Gastrocnemius medialis (tissue), 4 donors: ENCODE data around the gene AHCY. TPM values are rescaled to one million over a fixed set of nuclear protein-coding genes. Genes with fewer than 3 reads are reported as not detected.
"Not testable (repeated sequence)": the region's sequence is repeated elsewhere in the genome, so short reads cannot be mapped to it uniquely, and the experiment has no call there.

Source experiments
- ATAC-seq, 2 donors: fragments of 150-250 bp; one replicate each; pipeline ENCODE4 v1.9.1; 2016
- DNase-seq, 2 donors: peaks; one replicate each; pipeline ENCODE4 v3.0.0-alpha.2; 2019
- H3K27ac ChIP-seq, 4 donors: fragments of 200-600 bp; sonication (generic); 1 replicate in 1 of 4; 2 replicates in 3 of 4; pipeline ENCODE4 v1.5.1; 2016 to 2018; ENCODE audit warnings: mild to moderate bottlenecking in 2 of 4, moderate library complexity in 1 of 4
- H3K27me3 ChIP-seq, 3 donors: fragments of 200-600 bp; sonication (generic) in 2 of 3; 1 replicate in 1 of 3; 2 replicates in 2 of 3; pipeline versions ENCODE4 v1.5.1 to v1.6.0; 2016 to 2019; ENCODE audit warnings: mild to moderate bottlenecking in 1 of 3, moderate library complexity in 1 of 3
- H3K36me3 ChIP-seq, 2 donors: fragments of 200-600 bp; sonication (generic) in 1 of 2; one replicate each; pipeline ENCODE4 v1.5.1; 2017 to 2018
- H3K4me1 ChIP-seq, 2 donors: fragments of 200-600 bp; sonication (generic) in 1 of 2; one replicate each; pipeline ENCODE4 v1.5.1; 2016 to 2017; ENCODE audit warnings: mild to moderate bottlenecking in 2 of 2
- H3K4me3 ChIP-seq, 4 donors: fragments of 200-600 bp; sonication (generic) in 3 of 4; 1 replicate in 1 of 4; 2 replicates in 3 of 4; pipeline ENCODE4 v1.5.1; 2016 to 2019; ENCODE audit warnings: mild to moderate bottlenecking in 2 of 4
- H3K9me3 ChIP-seq, 3 donors: fragments of 200-600 bp; sonication (generic) in 2 of 3; 1 replicate in 1 of 3; 2 replicates in 2 of 3; pipeline ENCODE4 v1.5.1; 2016 to 2019
- POLR2A ChIP-seq, 2 donors: fragments of 450-650 bp; IDR thresholded peaks; one replicate each; pipeline ENCODE4 v1.6.1; 2017; ENCODE audit warnings: antibody characterized with exemption in 2 of 2, mild to moderate bottlenecking in 2 of 2, moderate library complexity in 2 of 2
- in situ Hi-C, 4 donors: fragments of 200-750 bp; cut with MboI; loops; one replicate each; pipeline versions ENCODE4 v1.15.0 to v1.8.0; 2017; ENCODE audit warnings: low sequenced_read_pairs in 4 of 4
- intact Hi-C: fragments of 100-400 bp; cut with DNase I; formaldehyde crosslinking; loops from one replicate; pipeline ENCODE4 v1.15.1; 2023; ENCODE audit warnings: low total_unique reads
- total RNA-seq, 4 donors: library from RNA; depleted of rRNA; stranded (reverse); fragments of >200 nt; gene quantifications; one replicate each; pipeline versions ENCODE4 v1.1.0 to v1.2.3, GENCODE V29; 2016
- TF ChIP-seq, protein P1 (sequence below), 5 experiments: fragments of 450-650 bp in 3 of 5; fragments of 200-600 bp in 2 of 5; sonication (generic) in 2 of 5; IDR thresholded peaks in 4 of 5; conservative IDR thresholded peaks in 1 of 5; 1 replicate in 4 of 5; 2 replicates in 1 of 5; pipeline ENCODE4 v1.5.1; 2016 to 2019; ENCODE audit warnings: antibody characterized with exemption in 5 of 5, mild to moderate bottlenecking in 3 of 5, moderate library complexity in 3 of 5

AHCY gene
- total RNA-seq, 4 donors from 2014 or later = 81.7 to 110 (median 98.6) TPM

DNA sequence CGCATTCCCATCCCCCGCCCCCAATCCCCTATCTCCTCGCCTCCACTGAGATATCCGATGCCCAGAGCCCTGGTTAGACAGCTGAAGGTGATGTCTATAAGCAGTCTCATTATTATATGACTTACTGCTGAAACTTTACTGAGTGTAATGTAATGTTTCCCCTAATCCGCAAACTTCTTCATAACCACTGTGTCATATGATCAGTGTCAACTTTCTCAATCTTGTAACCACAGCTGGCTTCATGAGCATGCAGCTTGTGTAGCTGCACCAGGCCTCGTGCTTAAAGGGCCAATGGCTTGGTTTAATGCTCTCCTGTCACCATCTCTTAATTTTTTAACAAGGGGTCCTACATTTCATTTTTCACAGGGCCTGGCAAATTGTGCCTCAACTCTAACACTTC, 53.9 kb downstream of the AHCY start:
- ATAC-seq = peak in 1 of 2 donors; percentile 39
- intact Hi-C loops (no loop called here), in situ Hi-C loops (no loop called here)
- Histone ChIP-seq H3K36me3 (no peaks in the 10 kb centered on the region), H3K9me3 (no peaks in the 10 kb centered on the region), H3K27me3 (no peaks in the 10 kb centered on the region), H3K4me3 (no peak overlapping the region), H3K4me1 (no peaks in the 10 kb centered on the region), H3K27ac (no peak overlapping the region)
- DNase-seq = no peak
- TF ChIP-seq, protein P1, sequence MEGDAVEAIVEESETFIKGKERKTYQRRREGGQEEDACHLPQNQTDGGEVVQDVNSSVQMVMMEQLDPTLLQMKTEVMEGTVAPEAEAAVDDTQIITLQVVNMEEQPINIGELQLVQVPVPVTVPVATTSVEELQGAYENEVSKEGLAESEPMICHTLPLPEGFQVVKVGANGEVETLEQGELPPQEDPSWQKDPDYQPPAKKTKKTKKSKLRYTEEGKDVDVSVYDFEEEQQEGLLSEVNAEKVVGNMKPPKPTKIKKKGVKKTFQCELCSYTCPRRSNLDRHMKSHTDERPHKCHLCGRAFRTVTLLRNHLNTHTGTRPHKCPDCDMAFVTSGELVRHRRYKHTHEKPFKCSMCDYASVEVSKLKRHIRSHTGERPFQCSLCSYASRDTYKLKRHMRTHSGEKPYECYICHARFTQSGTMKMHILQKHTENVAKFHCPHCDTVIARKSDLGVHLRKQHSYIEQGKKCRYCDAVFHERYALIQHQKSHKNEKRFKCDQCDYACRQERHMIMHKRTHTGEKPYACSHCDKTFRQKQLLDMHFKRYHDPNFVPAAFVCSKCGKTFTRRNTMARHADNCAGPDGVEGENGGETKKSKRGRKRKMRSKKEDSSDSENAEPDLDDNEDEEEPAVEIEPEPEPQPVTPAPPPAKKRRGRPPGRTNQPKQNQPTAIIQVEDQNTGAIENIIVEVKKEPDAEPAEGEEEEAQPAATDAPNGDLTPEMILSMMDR (IDR thresholded peaks at IDR 0.05 in 4 of 5, conservative IDR thresholded peaks at IDR 0.05 in 1 of 5) = no peak
- no peak for TF ChIP-seq POLR2A (IDR thresholded peaks at IDR 0.05)

DNA sequence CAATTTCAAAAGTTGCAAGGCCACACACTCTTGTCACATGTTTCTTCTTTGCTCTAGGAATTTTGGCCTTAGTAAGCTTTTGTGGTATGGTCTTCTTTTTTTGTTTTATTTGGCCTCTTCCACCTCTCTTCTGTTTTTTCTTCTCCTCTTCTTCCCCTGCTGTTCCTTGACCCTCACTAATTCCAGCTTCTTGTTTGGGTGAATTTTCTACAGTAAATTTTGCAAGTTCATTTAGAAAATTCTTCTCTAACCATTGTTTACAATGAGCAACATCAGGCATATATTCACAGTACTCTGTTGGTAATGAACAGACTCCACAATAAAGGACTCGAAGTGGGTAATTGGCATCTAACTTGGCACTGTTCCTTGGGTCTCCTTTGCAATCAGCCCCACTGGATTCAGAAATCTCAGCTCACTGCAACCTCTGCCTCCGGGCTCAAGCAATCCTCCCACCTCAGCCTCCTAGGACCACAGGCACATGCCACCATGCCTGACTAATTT, 57.0 kb downstream of the AHCY start:
- H3K4me1 ChIP-seq = no peaks in the 10 kb centered on the region
- no peak for TF ChIP-seq POLR2A (IDR thresholded peaks at IDR 0.05)
- TF ChIP-seq, protein P1 (IDR thresholded peaks at IDR 0.05 in 4 of 5, conservative IDR thresholded peaks at IDR 0.05 in 1 of 5) = no peak
- in situ Hi-C loops = no loop called here

DNA sequence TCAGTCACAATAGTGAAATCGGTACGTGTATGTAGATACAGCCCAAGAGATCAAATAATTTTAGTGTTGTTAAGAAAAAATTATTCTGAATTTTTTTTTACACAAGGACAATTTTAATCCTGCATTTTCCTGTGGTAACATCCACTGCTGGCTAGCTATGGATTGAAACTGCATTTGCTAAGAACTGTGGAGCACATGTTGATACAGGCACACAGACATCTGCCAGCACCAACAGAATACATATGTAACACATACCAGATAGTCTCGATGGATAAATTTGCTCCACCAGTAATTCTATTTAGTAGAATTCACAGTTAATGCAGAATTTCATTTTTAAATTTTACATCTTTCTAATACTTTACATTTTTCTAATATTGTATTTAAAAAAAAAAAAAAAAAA, 59.8 kb downstream of the AHCY start:
- Histone ChIP-seq H3K9me3 (no peaks in the 10 kb centered on the region), H3K4me1 (no peaks in the 10 kb centered on the region), H3K27ac (no peak overlapping the region), H3K4me3 (no peak overlapping the region), H3K27me3 (no peaks in the 10 kb centered on the region), H3K36me3 (no peaks in the 10 kb centered on the region)
- TF ChIP-seq, protein P1 (IDR thresholded peaks at IDR 0.05 in 4 of 5, conservative IDR thresholded peaks at IDR 0.05 in 1 of 5) = no peak
- no peak for TF ChIP-seq POLR2A (IDR thresholded peaks at IDR 0.05)
- DNase-seq (no peak), ATAC-seq (no peak)
- in situ Hi-C loops = no loop called here
- intact Hi-C loops = no loop called here

More for the DNA sequence above, 57.0 kb downstream of the AHCY start:
- no peak for ATAC-seq
- no peaks in the 10 kb centered on the region for H3K27me3 ChIP-seq
- DNase-seq = no peak
- no peak overlapping the region for H3K4me3 ChIP-seq
- H3K36me3 ChIP-seq = no peaks in the 10 kb centered on the region
- intact Hi-C loops = no loop called here
- H3K27ac ChIP-seq = no peak overlapping the region
- no peaks in the 10 kb centered on the region for H3K9me3 ChIP-seq

DNA sequence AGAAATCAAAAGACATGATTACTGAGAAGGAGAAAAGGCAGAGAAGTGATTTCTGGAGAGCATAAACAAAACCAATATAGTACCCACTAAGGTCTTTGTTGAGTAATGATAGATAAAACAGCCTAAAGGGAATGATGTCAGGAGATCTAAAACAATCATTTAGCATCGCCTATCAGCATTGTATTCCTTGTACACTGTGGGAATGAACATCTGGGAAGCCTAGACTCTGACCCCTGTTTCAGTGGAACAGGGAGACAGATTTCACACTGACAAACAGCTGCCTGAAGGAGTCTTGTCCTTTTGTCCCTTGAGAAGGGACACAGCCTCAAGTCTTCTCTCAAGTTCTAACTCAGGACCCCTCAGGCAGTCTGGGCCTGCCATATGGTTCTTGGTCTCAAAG, 60.3 kb downstream of the AHCY start:
- ATAC-seq (no peak), DNase-seq (no peak)
- H3K4me3 ChIP-seq = no peak overlapping the region
- intact Hi-C loops = no loop called here
- no peaks in the 10 kb centered on the region for H3K36me3 ChIP-seq
- no peaks in the 10 kb centered on the region for H3K27me3 ChIP-seq
- no peak overlapping the region for H3K27ac ChIP-seq
- no peak for TF ChIP-seq POLR2A (IDR thresholded peaks at IDR 0.05)
- TF ChIP-seq, protein P1 (IDR thresholded peaks at IDR 0.05 in 4 of 5, conservative IDR thresholded peaks at IDR 0.05 in 1 of 5) = no peak
- no peaks in the 10 kb centered on the region for H3K4me1 ChIP-seq
- in situ Hi-C loops = no loop called here
- no peaks in the 10 kb centered on the region for H3K9me3 ChIP-seq

DNA sequence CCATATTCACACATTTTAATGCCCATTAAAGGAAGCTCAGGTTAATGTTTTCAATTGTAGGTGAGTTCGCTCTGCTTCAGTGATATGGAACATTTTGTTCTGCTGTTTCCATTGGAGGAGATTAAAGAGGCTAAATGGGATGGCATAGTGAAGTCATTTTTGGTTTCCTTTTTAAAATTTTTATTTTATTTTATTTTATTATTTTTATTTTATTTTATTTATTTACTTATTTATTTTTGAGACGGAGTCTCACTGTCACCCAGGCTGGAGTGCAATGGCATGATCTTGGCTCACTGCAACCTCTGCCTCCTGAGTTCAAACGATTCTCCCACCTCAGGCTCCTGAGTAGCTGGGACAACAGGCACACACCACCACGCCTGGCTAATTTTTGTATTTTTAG, 61.1 kb downstream of the AHCY start:
- H3K9me3 ChIP-seq, H3K36me3 ChIP-seq, H3K27ac ChIP-seq, in situ Hi-C loops, H3K4me3 ChIP-seq, H3K27me3 ChIP-seq, intact Hi-C loops, ATAC-seq, H3K4me1 ChIP-seq, DNase-seq: not testable (repeated sequence)
